Chondrocyte (in vitro differentiated cells): Measurements from ENCODE around the gene NECTIN1. TPM values are rescaled to one million over a fixed set of nuclear protein-coding genes. Genes with fewer than 3 reads are reported as not detected.

Source experiments
- DNase-seq: peaks from one replicate; pipeline ENCODE4 v3.0.0; 2021; ENCODE audit warnings: mixed read lengths, low spot score
- H3K27ac Mint-ChIP-seq: one replicate; pipeline ENCODE4 v1.8.0; 2021; ENCODE audit warnings: mild to moderate bottlenecking, moderate library complexity, mixed read lengths; ENCODE audit not compliant: unreplicated experiment
- H3K27me3 Mint-ChIP-seq: 2 replicates; pipeline ENCODE4 v1.8.0; 2021; ENCODE audit warnings: low read depth, mixed read lengths
- H3K36me3 Mint-ChIP-seq: 2 replicates; pipeline ENCODE4 v1.8.0; 2021; ENCODE audit warnings: low read depth, mixed read lengths
- H3K4me1 Mint-ChIP-seq: 2 replicates; pipeline ENCODE4 v1.8.0; 2021; ENCODE audit warnings: low read depth, mild to moderate bottlenecking, mixed read lengths
- H3K4me3 Mint-ChIP-seq: one replicate; pipeline ENCODE4 v1.8.0; 2021; ENCODE audit warnings: mild to moderate bottlenecking, moderate library complexity, mixed read lengths; ENCODE audit not compliant: unreplicated experiment
- H3K9me3 Mint-ChIP-seq: 2 replicates; pipeline ENCODE4 v1.8.0; 2021; ENCODE audit warnings: low read depth, mixed read lengths
- CTCF ChIP-seq: fragments of 200-600 bp; sonication (generic); IDR thresholded peaks from 2 replicates; pipeline ENCODE4 v1.5.0; 2021; ENCODE audit warnings: antibody characterized with exemption, mild to moderate bottlenecking, moderate library complexity
- total RNA-seq: library from RNA; stranded (reverse); gene quantifications from 3 replicates; pipeline ENCODE4 v1.2.1, GENCODE V29; 2021

NECTIN1 gene
- total RNA-seq, 1 donor from 2014 or later: 9.1 TPM

GRCh38 chr11:119727523-119728151, 1.4 kb downstream of the NECTIN1 start:
- Mint-ChIP-seq H3K36me3 (no peaks in the 10 kb centered on the region), H3K27ac (no peak overlapping the region), H3K4me1 (peaks cover 21% of the 10 kb centered on the region), H3K9me3 (no peaks in the 10 kb centered on the region), H3K4me3 (peak overlapping the region; percentile 84), H3K27me3 (peaks cover 4% of the 10 kb centered on the region)
- DNase-seq: no peak
- peak; percentile 57 for TF ChIP-seq CTCF

- H3K27me3 Mint-ChIP-seq: peaks cover 4% of the 10 kb centered on the region
- no peak for DNase-seq
- H3K27ac Mint-ChIP-seq: no peak overlapping the region
- peak overlapping the region; percentile 84 for H3K4me3 Mint-ChIP-seq
- no peaks in the 10 kb centered on the region for H3K36me3 Mint-ChIP-seq
- H3K4me1 Mint-ChIP-seq: peaks cover 23% of the 10 kb centered on the region
- no peaks in the 10 kb centered on the region for H3K9me3 Mint-ChIP-seq
- no peak for TF ChIP-seq CTCF
Observed at GRCh38 chr11:119726585-119727522, 2.1 kb downstream of the NECTIN1 start.

GRCh38 chr11:119726150-119726553, 2.8 kb downstream of the NECTIN1 start:
- DNase-seq: no peak
- no peak overlapping the region for H3K4me3 Mint-ChIP-seq
- no peaks in the 10 kb centered on the region for H3K27me3 Mint-ChIP-seq
- no peaks in the 10 kb centered on the region for H3K9me3 Mint-ChIP-seq
- no peaks in the 10 kb centered on the region for H3K36me3 Mint-ChIP-seq
- H3K4me1 Mint-ChIP-seq: peaks cover 27% of the 10 kb centered on the region
- TF ChIP-seq CTCF: no peak
- no peak overlapping the region for H3K27ac Mint-ChIP-seq

- no peak for TF ChIP-seq CTCF
- no peaks in the 10 kb centered on the region for H3K9me3 Mint-ChIP-seq
- H3K36me3 Mint-ChIP-seq: no peaks in the 10 kb centered on the region
- no peaks in the 10 kb centered on the region for H3K27me3 Mint-ChIP-seq
- no peak overlapping the region for H3K4me3 Mint-ChIP-seq
- peaks cover 21% of the 10 kb centered on the region for H3K4me1 Mint-ChIP-seq
- H3K27ac Mint-ChIP-seq: no peak overlapping the region
- DNase-seq: no peak
Observed at GRCh38 chr11:119724956-119725355, 4.0 kb downstream of the NECTIN1 start.

GRCh38 chr11:119723952-119724325, 5.1 kb downstream of the NECTIN1 start:
- no peak overlapping the region for H3K27ac Mint-ChIP-seq
- no peak overlapping the region for H3K4me3 Mint-ChIP-seq
- no peak for DNase-seq
- no peak for TF ChIP-seq CTCF
- no peaks in the 10 kb centered on the region for H3K27me3 Mint-ChIP-seq
- no peaks in the 10 kb centered on the region for H3K9me3 Mint-ChIP-seq
- H3K36me3 Mint-ChIP-seq: no peaks in the 10 kb centered on the region
- H3K4me1 Mint-ChIP-seq: peaks cover 16% of the 10 kb centered on the region
